BE2C (cell line): ENCODE measurements around the gene VEZT.

Experiments used
- DNase-seq: peaks from one replicate; pipeline ENCODE4 v3.0.0-alpha.2; 2020
- H3K27me3 ChIP-seq: fragments of 250-450 bp; sonication (Bioruptor Pico); 2 replicates; pipeline ENCODE4 v1.5.1; 2020; ENCODE audit warnings: mild to moderate bottlenecking
- H3K36me3 ChIP-seq: fragments of 250-450 bp; sonication (Bioruptor Pico); 2 replicates; pipeline ENCODE4 v1.5.1; 2020; ENCODE audit warnings: mild to moderate bottlenecking
- H3K4me1 ChIP-seq: fragments of 250-450 bp; sonication (Bioruptor Pico); 2 replicates; pipeline ENCODE4 v1.5.1; 2020
- H3K4me3 ChIP-seq: 2 replicates; pipeline ENCODE4 v1.5.1; 2011; ENCODE audit warnings: low read depth, low read length
- H3K9me3 ChIP-seq: fragments of 250-450 bp; sonication (Bioruptor Pico); 2 replicates; pipeline ENCODE4 v1.5.1; 2020
- TF ChIP-seq, protein P1 (sequence below): IDR thresholded peaks from 2 replicates; pipeline ENCODE4 v1.5.1; 2012; ENCODE audit warnings: mild to moderate bottlenecking, low read depth, low read length

The VEZT gene

DNA sequence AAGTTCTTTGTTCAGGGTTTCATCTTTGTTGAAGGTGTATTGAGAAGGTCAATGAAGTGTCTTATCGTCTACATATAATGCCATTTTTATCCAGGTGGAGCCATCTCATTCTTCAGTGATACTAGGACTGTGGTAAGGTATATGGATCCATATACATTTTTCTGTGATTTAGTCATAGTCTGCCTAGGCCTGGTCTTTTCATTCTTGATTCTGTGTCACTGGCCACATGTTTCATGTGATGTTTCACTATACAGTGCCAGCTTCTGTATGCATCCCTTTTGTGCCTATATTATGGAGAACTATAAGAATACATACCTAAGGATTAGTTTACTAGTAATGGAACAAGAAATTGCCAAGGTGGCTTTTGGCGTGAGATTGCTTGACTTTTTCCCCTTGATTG, 40.5 kb downstream of the VEZT start:
- Histone ChIP-seq H3K4me3 (no peak overlapping the region), H3K4me1 (no peaks in the 10 kb centered on the region), H3K36me3 (peaks cover 67% of the 10 kb centered on the region), H3K9me3 (no peaks in the 10 kb centered on the region), H3K27me3 (no peaks in the 10 kb centered on the region)
- TF ChIP-seq, protein P1, sequence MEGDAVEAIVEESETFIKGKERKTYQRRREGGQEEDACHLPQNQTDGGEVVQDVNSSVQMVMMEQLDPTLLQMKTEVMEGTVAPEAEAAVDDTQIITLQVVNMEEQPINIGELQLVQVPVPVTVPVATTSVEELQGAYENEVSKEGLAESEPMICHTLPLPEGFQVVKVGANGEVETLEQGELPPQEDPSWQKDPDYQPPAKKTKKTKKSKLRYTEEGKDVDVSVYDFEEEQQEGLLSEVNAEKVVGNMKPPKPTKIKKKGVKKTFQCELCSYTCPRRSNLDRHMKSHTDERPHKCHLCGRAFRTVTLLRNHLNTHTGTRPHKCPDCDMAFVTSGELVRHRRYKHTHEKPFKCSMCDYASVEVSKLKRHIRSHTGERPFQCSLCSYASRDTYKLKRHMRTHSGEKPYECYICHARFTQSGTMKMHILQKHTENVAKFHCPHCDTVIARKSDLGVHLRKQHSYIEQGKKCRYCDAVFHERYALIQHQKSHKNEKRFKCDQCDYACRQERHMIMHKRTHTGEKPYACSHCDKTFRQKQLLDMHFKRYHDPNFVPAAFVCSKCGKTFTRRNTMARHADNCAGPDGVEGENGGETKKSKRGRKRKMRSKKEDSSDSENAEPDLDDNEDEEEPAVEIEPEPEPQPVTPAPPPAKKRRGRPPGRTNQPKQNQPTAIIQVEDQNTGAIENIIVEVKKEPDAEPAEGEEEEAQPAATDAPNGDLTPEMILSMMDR = no peak
- DNase-seq = no peak

DNA sequence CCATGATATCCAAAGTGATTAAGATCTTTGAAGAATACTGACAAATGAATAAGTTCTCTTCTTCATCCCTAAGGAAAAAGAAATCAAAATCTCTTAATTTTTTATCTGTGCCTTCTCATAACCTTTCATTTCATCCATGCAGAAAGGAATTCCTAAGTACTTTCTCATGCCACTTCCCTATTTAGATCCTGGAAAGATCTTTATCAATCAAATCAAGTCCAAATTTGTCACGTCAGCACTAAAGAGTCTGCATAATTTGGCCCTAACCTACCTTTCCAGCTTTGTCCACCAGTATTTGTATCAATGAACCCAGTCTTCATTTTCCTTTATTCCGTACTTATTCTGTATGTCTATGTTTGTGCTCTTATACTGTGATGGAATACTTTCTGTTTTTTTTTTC, 41.2 kb downstream of the VEZT start:
- Histone ChIP-seq H3K9me3 (no peaks in the 10 kb centered on the region), H3K27me3 (no peaks in the 10 kb centered on the region), H3K4me1 (no peaks in the 10 kb centered on the region), H3K36me3 (peaks cover 65% of the 10 kb centered on the region), H3K4me3 (no peak overlapping the region)
- no peak for DNase-seq
- TF ChIP-seq, protein P1 = no peak

DNA sequence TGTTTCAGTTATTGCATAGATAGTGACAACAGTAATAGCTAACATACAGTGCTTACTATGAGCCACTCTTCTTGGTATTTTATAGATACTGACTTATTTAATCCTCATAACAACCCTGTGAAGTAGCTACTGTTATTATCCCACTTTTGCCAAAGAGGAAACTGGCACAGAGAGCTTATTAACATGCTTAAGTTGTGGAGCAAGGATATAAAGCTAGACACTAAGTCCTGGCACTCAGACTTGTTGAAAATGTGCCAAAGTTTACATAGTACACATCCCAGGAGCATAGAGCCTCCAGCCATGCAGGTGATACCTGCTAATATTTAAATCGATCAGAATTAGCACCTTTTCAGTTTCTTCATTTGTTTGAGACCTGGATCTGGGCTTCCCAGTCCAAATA, 41.8 kb downstream of the VEZT start:
- TF ChIP-seq, protein P1 = no peak
- H3K36me3 ChIP-seq = peaks cover 61% of the 10 kb centered on the region
- no peaks in the 10 kb centered on the region for H3K4me1 ChIP-seq
- H3K4me3 ChIP-seq = no peak overlapping the region
- H3K9me3 ChIP-seq = no peaks in the 10 kb centered on the region
- DNase-seq = no peak
- H3K27me3 ChIP-seq = no peaks in the 10 kb centered on the region

DNA sequence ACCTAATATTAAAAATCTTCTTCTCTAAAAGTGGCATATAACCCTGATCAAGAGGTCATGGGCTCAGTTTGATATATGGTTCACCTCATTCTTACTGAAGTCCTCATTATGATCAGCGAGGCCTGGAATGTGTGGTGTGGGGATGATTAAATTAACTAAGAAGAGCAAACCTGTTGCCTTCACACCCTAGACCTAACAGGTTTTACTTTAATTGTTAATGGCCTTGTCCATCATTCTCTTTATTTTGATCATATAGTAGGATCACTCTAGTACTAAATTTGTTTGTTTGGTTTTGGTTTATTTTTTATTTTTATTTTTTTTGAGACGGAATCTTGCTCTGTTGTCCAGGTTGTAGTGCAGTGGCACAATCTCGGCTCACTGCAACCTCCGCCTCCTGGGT, 43.5 kb downstream of the VEZT start:
- Histone ChIP-seq H3K9me3 (no peaks in the 10 kb centered on the region), H3K4me1 (peaks cover 2% of the 10 kb centered on the region; the same call in 1 of the 2 replicates), H3K4me3 (no peak overlapping the region), H3K36me3 (peaks cover 53% of the 10 kb centered on the region), H3K27me3 (no peaks in the 10 kb centered on the region)
- TF ChIP-seq, protein P1 = no peak
- DNase-seq = no peak

DNA sequence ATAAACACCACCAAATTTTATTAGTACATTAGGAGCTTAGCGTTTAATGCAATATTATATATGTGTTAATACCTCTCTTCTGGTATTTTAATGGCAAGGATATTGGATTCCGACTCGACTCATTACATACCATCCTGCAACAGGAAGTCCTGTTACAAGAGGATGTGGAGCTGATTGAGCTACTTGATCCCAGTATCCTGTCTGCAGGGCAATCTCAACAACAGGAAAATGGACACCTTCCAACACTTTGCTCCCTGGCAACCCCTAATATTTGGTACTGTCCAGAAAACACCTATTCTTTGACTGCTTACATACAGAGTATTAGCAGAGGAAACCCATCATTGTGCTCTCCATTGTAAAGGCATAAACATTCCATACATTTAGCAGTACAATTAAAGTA, 45.2 kb downstream of the VEZT start:
- H3K4me3 ChIP-seq = no peak overlapping the region
- TF ChIP-seq, protein P1 = no peak
- H3K36me3 ChIP-seq = peaks cover 53% of the 10 kb centered on the region
- H3K4me1 ChIP-seq = peaks cover 4% of the 10 kb centered on the region; the same call in 1 of the 2 replicates
- H3K27me3 ChIP-seq = no peaks in the 10 kb centered on the region
- DNase-seq = no peak
- no peaks in the 10 kb centered on the region for H3K9me3 ChIP-seq

DNA sequence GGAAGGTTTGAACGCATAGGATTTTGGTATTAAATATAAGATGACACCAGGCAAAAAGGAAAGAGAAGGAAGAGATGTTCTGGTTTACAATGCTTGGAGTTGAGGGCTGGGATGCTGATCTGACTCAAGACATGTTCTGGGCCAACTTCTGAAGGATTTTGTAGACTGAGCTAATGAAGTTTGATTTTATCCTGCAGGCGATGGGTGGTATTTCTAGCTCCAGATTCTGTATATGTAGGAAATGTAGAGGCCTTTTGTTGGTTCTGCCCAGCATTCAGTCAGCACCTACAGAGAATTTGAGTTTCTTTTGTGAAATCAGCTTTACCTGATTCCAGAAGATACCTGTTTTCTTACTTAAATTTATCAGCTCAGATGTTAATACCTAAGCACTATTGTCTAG, 48.2 kb downstream of the VEZT start:
- no peak for DNase-seq
- H3K4me1 ChIP-seq = peaks cover 4% of the 10 kb centered on the region; the same call in 1 of the 2 replicates
- H3K36me3 ChIP-seq = peaks cover 65% of the 10 kb centered on the region
- H3K9me3 ChIP-seq = no peaks in the 10 kb centered on the region
- no peak overlapping the region for H3K4me3 ChIP-seq
- TF ChIP-seq, protein P1 = no peak
- H3K27me3 ChIP-seq = no peaks in the 10 kb centered on the region
